T-helper 2 cell treated with Interferon-gamma antibody and Interleukin-4, amounts not matched to agents 100 ng/mL and 5 ng/mL, for 36 hours (primary cell): Measurements from ENCODE around the gene BTBD17. TPM values are rescaled to one million over a fixed set of nuclear protein-coding genes. Genes with fewer than 3 reads are reported as not detected.
"Not testable (repeated sequence)": the region's sequence is repeated elsewhere in the genome, so short reads cannot be mapped to it uniquely, and the experiment has no call there.

Experiments
- intact Hi-C: fragments of 100-400 bp; cut with micrococcal nuclease; formaldehyde crosslinking; loops from one replicate; pipeline ENCODE4 v1.15.1; 2023
- total RNA-seq: library from RNA; stranded (reverse); gene quantifications from 2 replicates; pipeline ENCODE4 v1.2.3, GENCODE V29; 2022

The BTBD17 gene
- not detected in 2 replicates for total RNA-seq

- intact Hi-C loops, result no loop called here
Measured at GRCh38 chr17:74361230-74362068, at the start of gene BTBD17. BTBD17 (minus strand) TSS chr17:74361868; CDS start chr17:74361819, 49 bp downstream.

- intact Hi-C loops, result no loop called here
Measured at GRCh38 chr17:74410001-74410443, 48.4 kb upstream of the BTBD17 start.

DNA sequence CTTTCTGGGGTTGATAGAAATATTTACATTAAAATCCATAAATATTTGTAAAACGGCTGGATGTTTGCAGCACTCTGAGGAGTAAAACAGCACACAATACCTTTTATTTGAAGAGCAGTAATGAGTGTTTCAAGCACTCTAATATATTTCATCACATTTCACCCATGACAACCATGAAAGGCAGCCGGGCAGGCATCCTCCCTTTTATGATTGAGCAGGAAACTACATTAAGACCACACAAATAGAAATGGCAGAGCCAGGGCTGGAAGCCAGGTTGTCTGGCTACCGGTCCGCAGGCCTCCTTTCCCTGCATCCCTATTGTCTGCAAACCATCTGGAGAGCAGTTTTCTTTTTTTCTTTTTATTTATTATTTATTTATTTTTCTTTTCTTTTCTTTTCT, 47.1 kb upstream of the BTBD17 start:
- intact Hi-C loops, result no loop called here

GRCh38 chr17:74408262-74408661, 46.6 kb upstream of the BTBD17 start:
- intact Hi-C loops, result no loop called here

DNA sequence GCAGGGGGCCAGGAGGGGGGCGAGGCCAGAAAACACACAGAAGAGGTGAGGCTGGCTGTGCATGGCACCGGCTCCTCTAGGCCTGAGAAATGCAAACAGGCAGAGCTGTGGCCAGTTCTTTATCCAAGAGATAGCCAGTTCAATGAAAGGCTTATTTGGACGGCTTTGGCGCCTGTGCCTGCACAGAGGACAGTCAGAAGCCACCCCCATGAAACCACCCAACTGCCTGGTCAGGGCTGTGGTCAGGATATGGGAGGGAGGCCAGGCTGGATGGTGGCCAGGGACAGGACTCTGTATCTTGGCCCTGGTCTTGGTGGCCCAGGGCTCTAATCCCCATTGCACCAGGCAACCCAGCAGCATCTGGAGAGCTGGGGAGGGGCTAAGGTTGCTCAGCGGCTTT, 45.7 kb upstream of the BTBD17 start:
- intact Hi-C loops, result no loop called here

DNA sequence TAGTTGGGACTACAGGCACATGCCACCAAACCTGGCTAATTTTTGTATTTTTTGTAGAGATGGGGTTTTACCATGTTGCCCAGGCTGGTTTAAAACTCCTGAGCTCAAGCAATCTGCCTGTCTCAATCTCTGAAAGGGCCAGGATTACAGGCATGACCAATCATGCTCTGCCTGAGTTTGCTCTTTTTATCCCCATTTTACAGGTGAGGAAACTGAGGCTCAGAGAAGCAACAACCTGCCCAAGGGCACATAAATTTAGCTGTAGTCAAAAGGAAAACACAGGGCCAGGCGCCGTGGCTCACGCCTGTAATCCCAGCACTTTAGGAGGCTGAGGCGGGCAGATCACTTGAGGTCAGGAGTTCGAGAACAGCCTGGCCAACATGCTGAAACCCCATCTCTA, 43.6 kb upstream of the BTBD17 start:
- intact Hi-C loops, result not testable (repeated sequence)

GRCh38 chr17:74404789-74405188, 43.1 kb upstream of the BTBD17 start:
- intact Hi-C loops, result no loop called here

- intact Hi-C loops, result no loop called here
Measured at GRCh38 chr17:74404218-74404617, 42.5 kb upstream of the BTBD17 start.

GRCh38 chr17:74403512-74404137, 42.0 kb upstream of the BTBD17 start:
- intact Hi-C loops, result no loop called here

DNA sequence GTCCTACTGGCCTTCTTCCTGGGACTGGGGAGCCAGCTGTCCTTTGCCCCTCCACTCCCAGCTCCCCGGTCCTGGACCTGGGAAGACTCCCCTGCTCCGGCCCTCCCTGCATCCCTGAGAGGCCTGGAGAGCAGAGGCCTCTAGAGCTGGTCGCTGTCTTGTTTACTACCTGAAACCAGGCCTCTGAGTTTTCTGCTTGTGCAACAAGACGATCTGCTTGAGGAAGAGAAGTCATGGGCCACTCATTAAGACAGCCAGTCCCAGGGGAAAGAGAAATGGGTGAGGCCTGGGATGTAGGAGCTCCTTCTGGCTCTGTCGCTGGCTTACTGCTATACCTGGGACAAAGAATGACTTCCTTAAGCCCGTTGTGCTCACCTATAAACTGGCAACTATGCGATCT, 40.4 kb upstream of the BTBD17 start:
- intact Hi-C loops, result no loop called here

- intact Hi-C loops, result no loop called here
Measured at GRCh38 chr17:74396567-74396966, 34.9 kb upstream of the BTBD17 start.

GRCh38 chr17:74394977-74395376, 33.3 kb upstream of the BTBD17 start:
- intact Hi-C loops, result no loop called here

DNA sequence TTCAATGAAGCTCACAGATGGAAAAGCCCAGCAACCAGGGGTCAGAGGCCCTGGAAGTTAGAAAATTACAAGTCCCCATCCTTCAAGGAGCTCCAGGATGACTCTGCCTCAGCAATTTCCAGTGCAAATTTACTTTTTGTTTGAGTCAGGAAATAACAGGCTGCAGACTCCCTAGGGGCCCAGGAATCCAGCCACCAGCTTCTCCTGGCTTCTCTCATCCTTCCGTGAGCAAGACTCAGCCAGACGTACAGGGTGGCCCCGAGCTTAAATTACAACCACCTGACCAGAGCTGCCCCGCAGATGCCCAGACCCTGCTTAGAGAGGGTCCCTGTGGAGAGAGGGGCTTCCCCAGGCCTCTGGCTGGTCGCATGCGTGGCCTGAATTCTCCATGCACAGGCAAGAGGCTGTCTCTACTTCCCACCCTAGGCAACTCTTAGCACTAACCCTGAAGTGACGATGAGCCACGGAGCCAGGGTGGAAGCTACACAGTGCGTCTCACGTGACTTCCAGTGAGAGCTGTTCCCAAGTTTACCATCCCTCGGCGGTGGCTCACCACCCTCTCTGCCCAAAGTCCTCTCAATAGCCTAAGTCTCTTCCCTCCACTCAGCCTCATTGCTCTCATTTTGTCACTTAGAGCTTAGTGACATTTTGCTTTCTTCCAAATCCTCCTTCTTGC, 32.7 kb upstream of the BTBD17 start:
- intact Hi-C loops, result no loop called here

DNA sequence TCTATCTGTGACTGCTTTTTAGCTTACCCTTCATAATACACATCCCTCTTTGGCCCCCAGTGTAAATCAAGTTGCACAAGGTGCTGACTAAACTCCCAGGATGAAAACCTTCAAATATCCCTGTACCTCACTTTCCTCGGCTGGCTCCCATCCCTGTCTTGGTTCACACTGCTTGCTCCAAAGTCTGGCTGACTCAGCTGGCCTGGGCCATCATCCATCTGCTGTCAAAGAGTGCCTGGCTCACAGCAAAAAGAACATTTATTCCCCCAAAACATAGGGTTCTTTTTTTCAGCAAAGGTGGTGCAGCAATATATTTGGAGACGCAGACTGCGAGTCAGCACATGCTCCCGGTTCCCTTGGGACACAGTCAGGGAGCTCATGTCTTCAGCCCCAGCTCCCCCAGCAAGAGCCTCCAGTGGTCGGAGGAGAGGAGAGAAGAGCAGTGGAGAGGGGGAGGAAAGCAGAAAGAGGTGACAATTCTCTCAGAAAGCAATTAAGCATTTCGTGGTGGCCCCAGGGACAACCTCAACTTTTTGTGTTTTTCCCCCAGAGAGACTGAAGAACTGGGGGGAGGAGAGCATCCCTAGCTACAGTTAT, 31.8 kb upstream of the BTBD17 start:
- intact Hi-C loops, result no loop called here

DNA sequence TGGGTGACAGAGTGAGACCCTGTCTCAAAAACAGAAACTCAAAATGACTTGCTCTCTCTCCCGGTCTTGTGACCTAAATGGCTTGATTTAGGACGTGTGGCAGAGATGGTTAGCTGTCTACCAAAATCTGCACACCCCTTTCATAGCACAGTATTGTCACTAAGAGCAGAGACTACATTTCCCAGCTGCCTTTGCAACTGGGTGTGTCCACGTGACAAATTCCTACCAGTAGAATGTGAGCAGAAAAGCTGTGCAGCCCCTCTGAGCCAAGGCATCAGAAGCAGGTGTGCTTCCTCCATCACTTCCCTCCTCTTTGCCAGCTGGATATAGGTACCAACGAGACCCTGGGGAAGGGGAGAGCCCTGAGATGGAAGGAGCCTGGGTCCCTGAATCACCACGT, 31.2 kb upstream of the BTBD17 start:
- intact Hi-C loops, result no loop called here

DNA sequence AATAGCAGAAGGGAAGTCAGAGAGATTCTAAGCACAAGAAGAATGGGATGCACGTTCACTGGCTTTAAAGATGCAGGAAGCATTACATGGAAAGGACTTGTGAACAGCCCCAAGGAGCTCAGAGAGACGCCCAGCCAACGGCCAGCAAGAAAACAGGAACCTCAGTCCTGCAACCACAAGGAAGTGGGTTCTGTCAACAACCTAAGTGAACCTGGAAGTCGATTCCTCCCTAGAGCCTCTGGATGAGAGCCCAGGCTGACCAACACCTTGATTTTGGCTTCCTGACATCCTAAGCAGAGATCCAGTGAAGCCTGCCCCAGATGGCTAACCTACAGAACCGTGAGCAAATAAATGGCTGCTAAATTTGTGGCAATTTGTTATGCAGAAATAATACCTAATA, 30.1 kb upstream of the BTBD17 start:
- intact Hi-C loops, result no loop called here

DNA sequence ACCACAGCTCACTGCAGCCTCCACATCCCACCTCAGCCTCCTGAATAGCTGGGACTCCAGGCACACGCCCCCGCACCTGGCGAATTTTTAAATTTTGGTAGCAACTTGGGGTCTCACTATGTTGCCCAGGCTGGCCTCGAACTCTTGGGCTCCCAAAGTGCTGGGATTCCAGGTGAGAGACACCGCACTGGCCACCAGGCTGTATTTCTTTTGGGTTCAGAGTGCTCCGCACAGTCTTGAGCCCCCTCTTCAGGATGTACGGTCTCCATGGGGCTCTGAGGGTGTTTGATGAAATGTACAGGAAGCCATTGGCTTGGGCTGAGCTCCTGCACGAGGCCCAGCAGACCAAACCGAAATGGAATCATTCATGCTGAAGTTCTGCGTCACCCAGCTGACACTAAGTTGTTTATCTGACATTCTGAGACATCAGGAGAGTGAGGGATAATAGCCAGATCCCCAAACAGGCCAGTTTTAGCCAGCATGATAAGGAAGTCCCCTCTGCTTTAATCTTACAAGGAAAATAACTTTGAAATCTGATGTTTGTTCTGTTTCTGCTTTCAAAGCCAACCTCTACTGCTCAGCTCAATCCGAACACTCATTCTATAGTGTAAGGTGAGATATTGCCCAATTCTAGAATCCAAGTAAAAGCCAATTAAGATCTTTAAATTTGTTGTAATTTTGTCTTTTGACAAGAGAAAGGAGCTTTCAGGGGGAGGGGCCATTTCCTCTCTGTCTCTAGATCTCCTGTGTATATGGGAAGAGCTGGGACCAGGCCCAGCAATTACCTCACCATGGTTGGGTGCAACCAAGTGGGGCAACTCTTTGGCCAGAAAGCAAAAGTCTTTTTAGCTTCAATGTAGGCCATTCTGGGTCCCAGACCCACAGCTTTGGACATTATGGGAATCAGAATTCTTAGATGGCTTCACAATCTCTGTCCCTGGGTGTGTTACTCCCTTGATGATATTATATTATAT, 29.3 kb upstream of the BTBD17 start:
- intact Hi-C loops, result no loop called here

DNA sequence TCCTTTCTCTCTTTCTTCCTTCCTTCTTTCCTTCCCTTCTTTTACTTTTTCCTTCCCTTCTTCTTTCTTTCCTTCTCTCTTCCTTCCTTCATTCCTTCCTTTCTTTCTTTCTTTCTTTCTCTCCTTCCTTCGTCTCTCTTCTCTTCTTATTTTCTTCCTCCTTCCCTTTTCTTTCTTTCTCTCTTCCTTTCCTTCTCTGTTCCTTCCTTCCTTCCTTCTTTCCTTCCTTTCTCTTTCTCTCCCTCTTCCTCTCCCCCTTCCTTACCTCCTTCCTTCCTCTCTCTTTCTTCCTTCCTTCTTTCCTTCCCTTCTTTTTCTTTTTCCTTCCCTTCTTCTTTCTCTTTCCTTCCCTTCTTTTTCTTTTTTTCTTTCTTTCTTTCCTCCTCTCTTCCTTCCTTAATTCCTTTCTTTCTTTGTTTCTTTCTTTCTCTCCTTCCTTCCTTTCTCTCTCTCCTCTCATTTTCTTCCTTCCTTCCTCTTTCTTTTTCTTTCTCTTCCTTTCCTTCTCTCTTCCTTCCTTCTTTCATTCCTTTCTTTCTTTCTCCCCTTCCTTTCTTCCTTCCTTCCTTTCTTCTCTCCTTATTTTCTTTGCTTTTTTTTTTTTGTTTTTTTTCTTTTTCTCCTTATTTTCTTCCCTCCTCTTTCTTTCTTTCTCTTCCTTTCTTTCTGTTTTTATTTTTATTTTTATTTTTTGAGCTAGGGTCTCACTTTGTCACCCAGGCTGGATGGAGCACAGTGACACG, 28.4 kb upstream of the BTBD17 start:
- intact Hi-C loops, result no loop called here

DNA sequence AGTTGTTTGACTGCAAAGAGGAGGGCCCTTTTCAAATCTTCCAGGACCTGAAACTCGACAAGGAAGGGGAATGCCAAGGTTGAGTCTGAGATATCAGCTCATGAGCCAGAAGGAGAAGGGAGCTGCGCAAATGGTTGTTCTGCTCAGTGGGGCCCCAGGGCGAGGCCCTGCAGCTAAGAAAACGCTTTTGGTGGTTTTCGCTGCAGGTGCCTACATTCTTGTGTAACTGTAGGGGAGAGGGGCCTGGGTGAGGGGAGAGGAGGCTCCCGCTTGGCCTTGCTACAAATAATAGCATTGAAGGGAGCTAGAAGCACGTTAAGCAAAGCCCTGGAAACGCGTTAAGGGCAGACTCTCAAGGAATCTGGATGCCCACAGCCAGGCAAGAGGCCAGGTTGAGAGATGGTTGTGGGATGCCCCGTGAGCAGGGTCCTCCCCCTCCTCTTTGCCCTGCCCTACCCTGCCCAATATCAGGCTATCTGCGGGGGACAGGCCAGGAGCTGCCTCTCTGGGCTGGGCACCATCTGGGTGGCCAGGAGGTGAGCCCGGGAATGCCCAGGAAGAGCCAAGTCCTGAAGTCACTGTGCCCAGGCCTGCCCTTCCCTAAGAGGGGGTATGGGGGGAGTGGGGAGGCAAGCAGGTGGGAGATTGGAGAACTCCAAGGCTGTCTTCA, 27.6 kb upstream of the BTBD17 start:
- intact Hi-C loops, result no loop called here
